ENCODE measurements around the gene LYSMD3. TPM values are rescaled to one million over a fixed set of nuclear protein-coding genes. Genes with fewer than 3 reads are reported as not detected.

The LYSMD3 gene
- total and polyA plus RNA-seq, 10 of the 15 experiments (the other 5 are each of a cell fraction or from before 2014, with no cell fraction given), result 3.9 to 22.5 (median 12.6) TPM

- TF ChIP-seq, protein P1, sequence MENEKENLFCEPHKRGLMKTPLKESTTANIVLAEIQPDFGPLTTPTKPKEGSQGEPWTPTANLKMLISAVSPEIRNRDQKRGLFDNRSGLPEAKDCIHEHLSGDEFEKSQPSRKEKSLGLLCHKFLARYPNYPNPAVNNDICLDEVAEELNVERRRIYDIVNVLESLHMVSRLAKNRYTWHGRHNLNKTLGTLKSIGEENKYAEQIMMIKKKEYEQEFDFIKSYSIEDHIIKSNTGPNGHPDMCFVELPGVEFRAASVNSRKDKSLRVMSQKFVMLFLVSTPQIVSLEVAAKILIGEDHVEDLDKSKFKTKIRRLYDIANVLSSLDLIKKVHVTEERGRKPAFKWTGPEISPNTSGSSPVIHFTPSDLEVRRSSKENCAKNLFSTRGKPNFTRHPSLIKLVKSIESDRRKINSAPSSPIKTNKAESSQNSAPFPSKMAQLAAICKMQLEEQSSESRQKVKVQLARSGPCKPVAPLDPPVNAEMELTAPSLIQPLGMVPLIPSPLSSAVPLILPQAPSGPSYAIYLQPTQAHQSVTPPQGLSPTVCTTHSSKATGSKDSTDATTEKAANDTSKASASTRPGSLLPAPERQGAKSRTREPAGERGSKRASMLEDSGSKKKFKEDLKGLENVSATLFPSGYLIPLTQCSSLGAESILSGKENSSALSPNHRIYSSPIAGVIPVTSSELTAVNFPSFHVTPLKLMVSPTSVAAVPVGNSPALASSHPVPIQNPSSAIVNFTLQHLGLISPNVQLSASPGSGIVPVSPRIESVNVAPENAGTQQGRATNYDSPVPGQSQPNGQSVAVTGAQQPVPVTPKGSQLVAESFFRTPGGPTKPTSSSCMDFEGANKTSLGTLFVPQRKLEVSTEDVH (IDR thresholded peaks at IDR 0.05; ENCODE audit: low read depth, partially characterized antibody), result no peak
- TF ChIP-seq, protein P2, sequence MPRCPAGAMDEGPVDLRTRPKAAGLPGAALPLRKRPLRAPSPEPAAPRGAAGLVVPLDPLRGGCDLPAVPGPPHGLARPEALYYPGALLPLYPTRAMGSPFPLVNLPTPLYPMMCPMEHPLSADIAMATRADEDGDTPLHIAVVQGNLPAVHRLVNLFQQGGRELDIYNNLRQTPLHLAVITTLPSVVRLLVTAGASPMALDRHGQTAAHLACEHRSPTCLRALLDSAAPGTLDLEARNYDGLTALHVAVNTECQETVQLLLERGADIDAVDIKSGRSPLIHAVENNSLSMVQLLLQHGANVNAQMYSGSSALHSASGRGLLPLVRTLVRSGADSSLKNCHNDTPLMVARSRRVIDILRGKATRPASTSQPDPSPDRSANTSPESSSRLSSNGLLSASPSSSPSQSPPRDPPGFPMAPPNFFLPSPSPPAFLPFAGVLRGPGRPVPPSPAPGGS (IDR thresholded peaks at IDR 0.05; ENCODE audit: borderline replicate concordance, insufficient read depth, low read depth, low read length, poor library complexity, severe bottlenecking), result no peak
- TF ChIP-seq ZNF24 (IDR thresholded peaks at IDR 0.05) (0 out of 2 replicates have a peak, but pooled peaks have one; percentile 34), FOXK2 (IDR thresholded peaks at IDR 0.05) (no peak), PKNOX1 (IDR thresholded peaks at IDR 0.05) (no peak), STAT1 (conservative IDR thresholded peaks at IDR 0.05) (no peak), KDM1A (IDR thresholded peaks at IDR 0.05; ENCODE audit: borderline replicate concordance) (no peak), SRF (IDR thresholded peaks at IDR 0.05; ENCODE audit: low read depth in 2 of 2, low read length in 2 of 2) (no peak), TARDBP (IDR thresholded peaks at IDR 0.05; ENCODE audit: borderline replicate concordance) (no peak; the same call in 1 of the 2 replicates), NFYB (IDR thresholded peaks at IDR 0.05; ENCODE audit: insufficient read depth, low read depth, low read length) (no peak), SIX5 (IDR thresholded peaks at IDR 0.05; ENCODE audit: low read depth, low read length, severe bottlenecking) (no peak), BHLHE40 (IDR thresholded peaks at IDR 0.05; ENCODE audit: borderline replicate concordance in 1 of 2, low read depth in 2 of 2, low read length in 1 of 2) (peak; percentile 74 to 82), CEBPB (IDR thresholded peaks at IDR 0.05; ENCODE audit: borderline replicate concordance in 1 of 2, low read depth in 2 of 2, low read length in 2 of 2) (no peak), NFXL1 (IDR thresholded peaks at IDR 0.05; ENCODE audit: borderline replicate concordance) (no peak), RELB (IDR thresholded peaks at IDR 0.05; ENCODE audit: low read depth) (peak; percentile 89), ETV6 (conservative IDR thresholded peaks at IDR 0.05 in 1 of 2, IDR thresholded peaks at IDR 0.05 in 1 of 2; ENCODE audit: borderline replicate concordance in 1 of 2, low read depth in 1 of 2) (no peak)
- TF ChIP-seq, protein P3, sequence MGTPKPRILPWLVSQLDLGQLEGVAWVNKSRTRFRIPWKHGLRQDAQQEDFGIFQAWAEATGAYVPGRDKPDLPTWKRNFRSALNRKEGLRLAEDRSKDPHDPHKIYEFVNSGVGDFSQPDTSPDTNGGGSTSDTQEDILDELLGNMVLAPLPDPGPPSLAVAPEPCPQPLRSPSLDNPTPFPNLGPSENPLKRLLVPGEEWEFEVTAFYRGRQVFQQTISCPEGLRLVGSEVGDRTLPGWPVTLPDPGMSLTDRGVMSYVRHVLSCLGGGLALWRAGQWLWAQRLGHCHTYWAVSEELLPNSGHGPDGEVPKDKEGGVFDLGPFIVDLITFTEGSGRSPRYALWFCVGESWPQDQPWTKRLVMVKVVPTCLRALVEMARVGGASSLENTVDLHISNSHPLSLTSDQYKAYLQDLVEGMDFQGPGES (IDR thresholded peaks at IDR 0.05), result no peak
Observed at GRCh38 chr5:90474235-90475107, 54.9 kb downstream of the LYSMD3 start, which contains the start of the genes MBLAC2 and POLR3G (continued).
